Bronchial epithelial cell (primary cell): Measurements from ENCODE around the gene ARFIP1. TPM values are rescaled to one million over a fixed set of nuclear protein-coding genes. Genes with fewer than 3 reads are reported as not detected.

Experiments used
- DNase-seq: peaks from one replicate; pipeline ENCODE4 v3.0.0-alpha.2; 2010; ENCODE audit warnings: low read depth
- FAIRE-seq: peaks from 2 replicates; lab custom pipeline; 2011; peaks lifted over from hg19 to GRCh38; lab: Jason Lieb, UNC
- H3K27me3 ChIP-seq: 2 replicates; pipeline ENCODE4 v1.5.1; 2011; ENCODE audit warnings: low read length; ENCODE audit not compliant: control insufficient read depth, insufficient read depth
- H3K36me3 ChIP-seq: 2 replicates; pipeline ENCODE4 v1.5.1; 2011; ENCODE audit warnings: low read length; ENCODE audit not compliant: control insufficient read depth, insufficient read depth
- H3K4me3 ChIP-seq: 2 replicates; pipeline ENCODE4 v1.5.1; 2011; ENCODE audit warnings: mild to moderate bottlenecking, low read depth, low read length, control low read depth
- total RNA-seq: library from RNA; depleted of rRNA; stranded (reverse); fragments of >200 nt; gene quantifications from 2 replicates; pipeline ENCODE4 v1.2.1, GENCODE V29; 2014
- TF ChIP-seq, protein P1 (sequence below): IDR thresholded peaks from 2 replicates; pipeline ENCODE4 v1.5.1; 2011; ENCODE audit warnings: mild to moderate bottlenecking, moderate library complexity, low read length, control low read depth, inconsistent platforms; ENCODE audit not compliant: insufficient read depth, severe bottlenecking

ARFIP1 gene
- total RNA-seq, 1 donor from 2014 or later = 35.8 TPM

DNA sequence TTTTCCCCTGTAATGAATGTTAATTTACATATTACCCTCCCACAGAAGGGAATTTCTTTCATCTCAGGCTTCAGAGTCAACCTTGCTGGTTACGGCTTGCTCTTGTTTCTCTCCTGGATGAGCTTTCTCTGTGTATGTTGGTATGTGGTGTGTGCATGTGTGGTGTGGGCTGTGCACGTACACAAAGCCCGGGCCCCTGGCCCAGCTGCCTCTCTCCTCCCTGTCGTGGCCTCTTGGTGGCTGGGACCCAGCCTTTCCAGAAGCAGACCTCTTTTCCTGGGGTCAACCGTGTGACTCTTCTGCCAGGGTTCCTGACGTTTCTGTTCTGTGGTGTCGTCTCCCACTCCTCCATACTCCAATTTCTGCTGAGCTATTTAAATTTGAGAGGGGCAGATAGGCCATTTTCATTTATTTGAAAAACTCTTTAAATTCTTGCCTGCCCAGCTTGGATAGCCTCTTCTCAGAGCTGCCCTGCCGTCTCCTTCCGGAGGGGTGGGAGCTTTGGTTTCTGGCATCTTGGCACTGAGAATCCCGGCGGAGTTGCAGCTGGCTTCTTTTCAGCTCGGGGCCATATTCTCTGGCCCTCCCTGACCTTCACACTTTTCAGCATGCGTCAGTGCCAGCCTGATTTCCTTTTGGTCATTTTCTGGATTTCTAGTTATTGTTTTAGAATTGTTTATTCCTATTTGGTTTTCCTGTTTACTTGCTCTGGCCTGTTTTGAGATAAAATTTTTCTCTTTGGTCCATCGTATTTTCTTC, 181.4 kb downstream of the ARFIP1 start:
- TF ChIP-seq, protein P1, sequence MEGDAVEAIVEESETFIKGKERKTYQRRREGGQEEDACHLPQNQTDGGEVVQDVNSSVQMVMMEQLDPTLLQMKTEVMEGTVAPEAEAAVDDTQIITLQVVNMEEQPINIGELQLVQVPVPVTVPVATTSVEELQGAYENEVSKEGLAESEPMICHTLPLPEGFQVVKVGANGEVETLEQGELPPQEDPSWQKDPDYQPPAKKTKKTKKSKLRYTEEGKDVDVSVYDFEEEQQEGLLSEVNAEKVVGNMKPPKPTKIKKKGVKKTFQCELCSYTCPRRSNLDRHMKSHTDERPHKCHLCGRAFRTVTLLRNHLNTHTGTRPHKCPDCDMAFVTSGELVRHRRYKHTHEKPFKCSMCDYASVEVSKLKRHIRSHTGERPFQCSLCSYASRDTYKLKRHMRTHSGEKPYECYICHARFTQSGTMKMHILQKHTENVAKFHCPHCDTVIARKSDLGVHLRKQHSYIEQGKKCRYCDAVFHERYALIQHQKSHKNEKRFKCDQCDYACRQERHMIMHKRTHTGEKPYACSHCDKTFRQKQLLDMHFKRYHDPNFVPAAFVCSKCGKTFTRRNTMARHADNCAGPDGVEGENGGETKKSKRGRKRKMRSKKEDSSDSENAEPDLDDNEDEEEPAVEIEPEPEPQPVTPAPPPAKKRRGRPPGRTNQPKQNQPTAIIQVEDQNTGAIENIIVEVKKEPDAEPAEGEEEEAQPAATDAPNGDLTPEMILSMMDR = no peak
- no peak for FAIRE-seq

DNA sequence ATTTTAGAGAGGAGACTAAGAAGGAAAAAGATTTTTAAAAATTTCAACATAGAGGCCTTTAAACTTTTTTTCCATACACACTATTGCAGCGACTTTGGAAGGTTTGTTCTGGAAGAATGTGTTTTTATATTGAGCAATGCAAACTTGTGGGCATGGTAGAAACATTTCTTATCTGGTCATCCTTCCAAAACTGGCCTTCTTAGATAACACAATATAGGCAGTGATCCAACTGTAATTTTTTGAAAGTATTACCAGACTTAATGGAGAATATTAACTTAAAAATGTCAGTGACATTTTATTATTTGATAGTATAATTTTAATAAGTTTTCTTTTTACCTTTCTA, 182.0 kb downstream of the ARFIP1 start:
- Histone ChIP-seq H3K27me3 (no peaks in the 10 kb centered on the region), H3K4me3 (no peak overlapping the region), H3K36me3 (peaks cover 8% of the 10 kb centered on the region)
- DNase-seq = no peak
- no peak for FAIRE-seq
- TF ChIP-seq, protein P1 = no peak

More for the DNA sequence above, 181.4 kb downstream of the ARFIP1 start:
- Histone ChIP-seq H3K27me3 (no peaks in the 10 kb centered on the region), H3K4me3 (no peak overlapping the region), H3K36me3 (peaks cover 8% of the 10 kb centered on the region)
- DNase-seq = no peak

Other genes with a start within 250 kb of the ARFIP1 start
- gene FBXW7, start 243.9 kb upstream of the ARFIP1 start, total RNA-seq = 104 and 145 TPM in 2 replicates
- gene TMEM154, start 100.0 kb upstream of the ARFIP1 start, total RNA-seq = 22.4 and 39.4 TPM in 2 replicates
- under 0.01 and 0.38 TPM in 2 replicates for gene TIGD4, start 224 bp upstream of the ARFIP1 start, total RNA-seq
- 0.53 and 2.4 TPM in 2 replicates for gene FHDC1, start 156.4 kb downstream of the ARFIP1 start, total RNA-seq